GM18868 (cell line): ENCODE data around the gene PALM.
"Not testable (repeated sequence)": the region's sequence is repeated elsewhere in the genome, so short reads cannot be mapped to it uniquely, and the experiment has no call there.

Source experiments
- ATAC-seq: cut with Tn5 transposase; IDR thresholded peaks from one replicate; pipeline ENCODE4 v1.9.1; 2021; ENCODE audit warnings: mild to moderate bottlenecking, moderate library complexity; ENCODE audit not compliant: unreplicated experiment

Gene PALM

GRCh38 chr19:708154-709143, at the start of gene PALM:
TSS of gene PALM (plus strand) at chr19:708935. CDS start at chr19:709147, 212 bp downstream.
- ATAC-seq: no peak

DNA sequence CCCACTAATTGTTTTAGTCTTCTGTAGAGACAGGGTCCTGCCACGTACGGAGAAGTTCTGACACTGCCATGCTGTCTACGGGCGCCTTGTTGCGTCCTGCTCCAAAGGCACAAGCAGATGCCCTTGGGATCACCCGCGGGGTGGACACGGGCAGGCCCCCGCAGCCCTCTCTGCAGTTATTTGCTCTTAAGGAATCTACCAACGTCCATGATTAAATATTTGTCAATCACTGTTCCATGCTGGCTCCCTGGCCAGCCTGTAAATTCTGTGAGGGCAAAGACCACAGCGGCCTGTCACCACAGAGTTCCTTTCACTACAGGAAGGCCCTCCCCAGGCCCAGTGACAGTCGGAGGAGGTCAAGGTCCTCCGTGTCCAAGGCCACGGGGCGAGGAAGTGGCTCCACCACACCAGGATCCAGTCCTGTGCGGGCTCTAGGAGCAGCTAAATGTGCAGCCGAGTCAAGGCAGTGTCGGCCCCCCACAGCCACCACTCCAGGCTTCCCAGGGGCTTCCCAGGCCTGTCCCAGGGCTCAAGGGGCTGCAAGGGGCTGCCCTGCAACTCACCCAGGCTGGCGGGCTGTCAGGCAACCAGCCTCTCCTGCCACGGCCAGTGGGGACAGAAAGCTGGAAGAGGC, 47.8 kb upstream of the PALM start:
- ATAC-seq: no peak

- ATAC-seq: no peak
Measured at GRCh38 chr19:661427-662196, 47.1 kb upstream of the PALM start.

- no peak for ATAC-seq
Measured at GRCh38 chr19:662207-662961, 46.4 kb upstream of the PALM start.

GRCh38 chr19:662962-663681, 45.6 kb upstream of the PALM start, which contains the start of gene RNF126:
TSS of gene RNF126 (minus strand) at chr19:663214. CDS start at chr19:663121, 93 bp downstream.
- peak; percentile 51 for ATAC-seq

DNA sequence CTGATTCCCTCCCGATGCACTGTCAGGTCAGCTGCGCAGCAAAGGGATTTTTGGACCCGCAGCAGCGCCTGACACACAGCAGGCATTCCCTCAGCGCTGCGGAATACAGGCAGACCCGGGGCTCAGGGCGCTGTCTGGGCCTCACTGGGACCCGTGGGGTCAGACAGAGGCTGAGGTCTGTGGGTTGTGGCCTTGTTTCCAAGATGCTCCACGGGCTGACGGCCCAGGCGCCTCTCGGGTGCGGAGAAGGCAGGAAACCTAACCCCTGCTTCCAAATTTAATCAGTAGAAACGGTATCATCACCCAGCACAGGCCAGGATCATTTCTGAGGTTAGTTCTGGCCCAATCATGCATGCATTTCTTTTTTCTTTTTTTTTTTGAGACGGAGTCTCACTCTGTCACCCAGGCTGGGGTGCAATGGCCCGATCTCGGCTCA, 45.0 kb upstream of the PALM start:
- no peak for ATAC-seq

GRCh38 chr19:664913-665443, 43.8 kb upstream of the PALM start:
- no peak for ATAC-seq

- ATAC-seq: not testable (repeated sequence)
Measured at GRCh38 chr19:666985-667573, 41.7 kb upstream of the PALM start.

GRCh38 chr19:668675-669434, 39.9 kb upstream of the PALM start:
- ATAC-seq: not testable (repeated sequence)

DNA sequence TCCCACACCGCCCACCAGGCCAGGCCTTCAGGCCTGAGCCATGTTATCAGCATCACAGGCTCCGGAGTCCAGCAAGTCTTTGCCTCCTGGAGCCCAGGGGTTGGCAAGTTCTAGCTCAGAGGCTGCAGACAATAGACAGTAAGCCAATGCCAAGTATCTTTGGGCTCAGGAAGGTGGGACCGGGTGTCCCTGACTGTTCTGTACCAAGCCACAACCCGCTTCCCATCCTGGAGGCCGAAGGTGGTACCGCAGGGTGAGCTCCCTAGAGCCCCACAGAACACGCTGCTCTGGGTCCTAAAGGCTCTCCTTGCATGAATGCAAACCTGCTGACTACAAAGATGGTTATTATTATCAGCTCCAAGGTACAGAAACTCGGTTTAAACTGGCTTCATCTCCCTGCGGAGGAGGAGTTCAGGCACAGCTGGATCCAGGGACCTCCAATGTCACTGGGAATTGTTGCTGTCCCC, 38.1 kb upstream of the PALM start:
- no peak for ATAC-seq

GRCh38 chr19:674282-675151, 34.2 kb upstream of the PALM start:
- no peak for ATAC-seq

- ATAC-seq: no peak
Measured at GRCh38 chr19:676007-676338, 32.8 kb upstream of the PALM start.

DNA sequence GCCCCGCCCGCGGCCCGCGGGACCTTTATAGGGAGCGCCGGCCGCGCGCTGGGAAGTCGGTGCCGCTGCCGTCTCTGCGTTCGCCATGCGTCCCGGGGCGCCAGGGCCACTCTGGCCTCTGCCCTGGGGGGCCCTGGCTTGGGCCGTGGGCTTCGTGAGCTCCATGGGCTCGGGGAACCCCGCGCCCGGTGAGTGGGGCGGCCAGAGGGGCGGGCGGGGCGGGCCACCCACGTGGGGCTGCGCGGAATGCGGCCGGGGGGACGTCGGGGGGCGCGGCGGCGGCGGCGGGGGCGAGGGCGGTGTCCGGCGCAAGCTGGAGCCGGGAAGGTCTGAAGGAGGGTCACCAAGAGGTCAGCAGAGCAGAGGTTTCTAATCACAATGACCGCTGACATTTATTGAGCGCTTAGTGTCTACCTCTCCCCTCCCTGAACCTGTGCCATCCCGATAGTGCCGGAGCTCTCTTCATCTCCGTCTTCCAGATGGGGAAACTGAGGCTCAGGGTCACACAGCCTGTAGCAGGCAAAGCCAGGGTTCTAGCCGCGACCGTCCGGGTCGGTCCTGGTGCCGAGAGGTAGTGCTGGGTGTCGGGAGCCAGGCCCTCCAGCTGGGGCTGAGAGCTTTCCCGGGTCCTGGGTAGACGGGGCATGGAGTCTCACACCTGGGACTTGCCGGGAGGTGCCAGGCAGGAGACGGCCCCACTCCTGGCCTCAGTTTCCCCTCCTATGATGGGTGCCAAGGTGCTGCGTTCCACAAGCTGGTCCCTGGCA, 32.2 kb upstream of the PALM start, which contains the start of gene FSTL3:
TSS of gene FSTL3 (plus strand) at position 54 of the 767 bp plus-strand sequence. CDS start at position 86, 32 bp downstream.
- ATAC-seq: no peak

GRCh38 chr19:677201-677600, 31.5 kb upstream of the PALM start:
- ATAC-seq: no peak

GRCh38 chr19:677601-678436, 30.9 kb upstream of the PALM start:
- ATAC-seq: no peak
